H7 (cell line): ENCODE data around the gene GJB2. TPM values are rescaled to one million over a fixed set of nuclear protein-coding genes. Genes with fewer than 3 reads are reported as not detected.
A peak's percentile ranks its signal among the peaks of the same experiment; 100 is the strongest.

ENCODE experiments used
- DNase-seq: peaks from one replicate; pipeline ENCODE4 v3.0.0; 2012
- H3K27me3 ChIP-seq: 2 replicates; pipeline ENCODE4 v1.6.0; 2011; ENCODE audit warnings: mild to moderate bottlenecking, low read length; ENCODE audit not compliant: control insufficient read depth, insufficient read depth
- H3K36me3 ChIP-seq: replicated peaks from 2 replicates; pipeline ENCODE4 v1.5.1; 2011; ENCODE audit warnings: low read length; ENCODE audit not compliant: control insufficient read depth, insufficient read depth
- H3K4me3 ChIP-seq: 2 replicates; pipeline ENCODE4 v1.5.1; 2011; ENCODE audit warnings: low read depth, mild to moderate bottlenecking, control low read depth, low read length, moderate library complexity; ENCODE audit not compliant: insufficient read depth
- total RNA-seq: library from RNA; depleted of rRNA; stranded (reverse); fragments of >200 nt; shearing (Covaris generic); gene quantifications from 2 replicates; pipeline ENCODE4 v1.2.3, GENCODE V29; 2014

Gene GJB2
- total RNA-seq, 1 experiment from 2014 or later, result 0.07 TPM

DNA sequence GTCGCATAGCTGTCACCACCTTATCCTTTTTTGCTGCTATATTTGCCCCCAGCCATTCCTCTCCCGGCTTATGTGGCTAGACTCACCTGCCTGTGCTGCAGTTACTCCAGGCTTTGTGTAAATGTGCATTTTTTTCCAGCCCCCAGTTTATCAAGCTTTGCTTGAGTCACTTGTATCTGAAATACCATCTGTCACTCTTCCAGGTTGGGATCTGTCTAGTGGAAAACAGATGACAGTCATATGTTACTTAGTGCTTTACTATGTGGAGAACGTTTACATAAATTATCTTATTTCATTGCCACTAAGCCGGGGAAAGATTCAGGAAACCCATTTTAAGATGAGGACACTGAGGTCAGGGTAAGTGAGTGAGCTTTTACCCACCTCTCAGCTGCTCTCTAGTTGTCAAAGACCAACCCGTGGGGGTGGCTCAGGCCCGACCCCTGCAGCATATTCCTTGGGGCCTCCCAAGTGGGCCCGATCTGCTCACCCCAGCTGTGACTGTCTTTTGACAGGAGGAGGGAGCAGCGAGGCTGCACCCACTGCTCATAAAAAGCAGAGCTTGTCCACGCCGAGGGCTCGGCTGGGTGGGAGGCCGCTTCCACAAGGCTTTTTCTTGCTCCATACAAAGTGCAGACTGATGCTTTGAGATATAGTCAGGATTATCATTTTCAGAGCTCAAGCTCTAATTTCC lies 7.2 kb downstream of the GJB2 start:
- peaks cover 17% of the 10 kb centered on the region for H3K27me3 ChIP-seq
- no peaks in the 10 kb centered on the region for H3K36me3 ChIP-seq
- no peak for DNase-seq
- no peak overlapping the region for H3K4me3 ChIP-seq

DNA sequence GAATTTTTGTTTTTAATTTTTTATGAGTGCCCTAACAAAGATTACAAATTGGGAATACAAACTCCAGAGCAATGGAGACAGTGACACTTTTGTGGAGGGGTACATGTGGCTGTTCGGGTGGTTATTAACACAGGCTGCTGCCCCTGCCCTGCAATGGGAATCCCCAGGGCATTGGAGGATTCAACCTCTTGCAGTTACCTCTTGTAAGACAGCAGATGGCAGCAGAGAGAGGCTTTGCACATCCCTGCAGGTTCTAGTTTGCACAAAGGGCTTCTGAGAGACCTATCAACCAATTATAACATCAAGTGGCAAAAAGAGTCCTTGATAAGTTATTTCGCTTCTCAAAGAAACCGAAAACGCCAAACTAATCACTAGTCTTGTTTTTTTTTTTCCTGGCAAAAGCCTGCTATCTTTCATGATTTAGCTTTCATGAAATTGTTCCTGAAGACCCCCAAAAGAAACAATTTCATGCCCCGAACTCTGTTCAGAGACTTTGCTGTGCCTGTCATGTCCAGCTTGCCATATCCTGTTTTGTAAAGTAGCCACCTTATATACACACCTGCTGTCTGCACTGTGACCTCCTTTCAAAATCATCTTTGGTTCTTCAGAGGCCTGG lies 10.4 kb downstream of the GJB2 start:
- peak; percentile 89 for DNase-seq
- Histone ChIP-seq H3K4me3 (no peak overlapping the region), H3K36me3 (no peaks in the 10 kb centered on the region), H3K27me3 (no peaks in the 10 kb centered on the region; the same call in 1 of the 2 replicates)

DNA sequence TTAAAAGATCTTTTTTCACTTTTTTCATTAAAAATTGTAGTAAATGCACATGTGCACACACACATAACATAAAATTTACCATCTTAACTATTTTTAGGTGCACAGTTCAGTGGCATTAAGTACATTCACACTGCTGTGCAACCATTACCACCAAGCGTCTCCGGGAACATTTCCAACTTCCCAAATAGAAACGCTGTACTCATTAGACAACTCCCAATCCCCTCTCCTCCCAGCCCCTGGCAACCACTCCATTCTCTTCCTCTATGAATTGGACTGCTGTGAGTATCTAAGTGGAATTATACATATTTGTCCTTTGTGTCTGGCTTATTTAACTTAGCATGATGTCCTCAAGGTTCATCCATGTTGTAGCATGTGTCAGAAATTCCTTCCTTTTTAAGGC lies 11.6 kb downstream of the GJB2 start:
- H3K36me3 ChIP-seq, result no peaks in the 10 kb centered on the region
- H3K4me3 ChIP-seq, result no peak overlapping the region
- no peaks in the 10 kb centered on the region; the same call in 1 of the 2 replicates for H3K27me3 ChIP-seq
- no peak for DNase-seq

DNA sequence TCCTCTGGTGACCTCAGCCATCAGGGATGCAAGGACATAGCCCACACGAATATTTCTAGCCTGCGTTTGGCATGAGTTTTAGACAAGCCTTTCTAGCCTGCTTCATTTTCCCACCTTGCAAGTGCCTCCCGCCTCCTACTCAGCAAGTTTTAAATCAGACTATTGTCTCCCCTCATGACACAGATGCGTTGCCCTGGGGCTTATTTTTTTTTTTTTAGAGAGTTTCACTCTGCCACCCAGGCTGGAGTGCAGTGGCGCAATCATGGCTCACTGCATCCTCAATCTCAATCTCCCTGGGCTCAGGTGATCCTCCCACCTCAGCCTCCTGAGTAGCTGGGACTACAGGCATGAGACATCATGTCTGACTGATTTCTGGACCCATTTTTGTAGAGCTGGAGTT lies 14.6 kb downstream of the GJB2 start:
- H3K4me3 ChIP-seq, result no peak overlapping the region
- H3K36me3 ChIP-seq, result no peaks in the 10 kb centered on the region
- no peak for DNase-seq
- peaks cover 2% of the 10 kb centered on the region for H3K27me3 ChIP-seq

- DNase-seq, result peak; percentile 52
- no peaks in the 10 kb centered on the region for H3K36me3 ChIP-seq
- no peak overlapping the region for H3K4me3 ChIP-seq
- peaks cover 2% of the 10 kb centered on the region for H3K27me3 ChIP-seq
These were observed 15.5 kb downstream of the GJB2 start for GRCh38 chr13:20177049-20177831.

- H3K27me3 ChIP-seq, result peaks cover 2% of the 10 kb centered on the region
- no peak overlapping the region for H3K4me3 ChIP-seq
- H3K36me3 ChIP-seq, result no peaks in the 10 kb centered on the region
- no peak for DNase-seq
These were observed 16.7 kb downstream of the GJB2 start for GRCh38 chr13:20175907-20176652.

GRCh38 chr13:20175406-20175794 lies 17.3 kb downstream of the GJB2 start:
- Histone ChIP-seq H3K36me3 (no peaks in the 10 kb centered on the region), H3K4me3 (no peak overlapping the region), H3K27me3 (peaks cover 2% of the 10 kb centered on the region)
- no peak for DNase-seq

- peaks cover 2% of the 10 kb centered on the region for H3K27me3 ChIP-seq
- H3K36me3 ChIP-seq, result no peaks in the 10 kb centered on the region
- no peak overlapping the region for H3K4me3 ChIP-seq
- DNase-seq, result peak; percentile 50
These were observed 17.9 kb downstream of the GJB2 start for GRCh38 chr13:20174656-20175405.

DNA sequence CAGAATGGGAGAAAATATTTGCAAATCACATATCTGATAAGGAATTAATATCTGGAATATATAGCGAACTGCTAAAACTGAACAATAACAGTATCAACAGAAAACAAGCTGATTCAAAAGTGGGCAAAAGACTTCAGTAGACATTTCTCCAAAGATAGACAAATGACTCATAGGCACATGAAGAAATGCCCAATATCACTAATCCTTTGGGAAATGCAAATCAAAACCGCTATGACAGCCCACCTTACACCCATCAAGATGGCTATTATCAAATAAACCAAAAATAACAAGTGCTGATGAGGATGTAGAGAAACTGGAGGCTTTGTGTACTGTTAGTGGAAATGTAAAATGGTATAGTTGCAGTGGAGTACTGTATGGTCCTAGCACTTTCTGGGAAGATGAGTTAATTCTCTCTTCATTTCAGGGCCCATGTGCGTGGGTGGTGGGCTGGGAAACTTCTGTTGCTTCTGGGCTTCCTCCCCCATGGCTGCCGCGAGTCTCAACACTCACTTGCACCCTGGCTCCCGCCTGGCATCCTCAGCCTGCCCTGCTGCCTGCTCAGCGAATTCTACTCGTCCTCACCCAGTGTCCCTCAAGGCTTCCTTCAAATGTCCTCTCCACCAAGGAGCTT lies 19.5 kb downstream of the GJB2 start:
- no peak overlapping the region for H3K4me3 ChIP-seq
- peaks cover 2% of the 10 kb centered on the region for H3K27me3 ChIP-seq
- DNase-seq, result no peak
- no peaks in the 10 kb centered on the region for H3K36me3 ChIP-seq

GRCh38 chr13:20171364-20171763 lies 21.4 kb downstream of the GJB2 start:
- peaks cover 2% of the 10 kb centered on the region for H3K27me3 ChIP-seq
- DNase-seq, result no peak
- H3K36me3 ChIP-seq, result no peaks in the 10 kb centered on the region
- no peak overlapping the region for H3K4me3 ChIP-seq

GRCh38 chr13:20170921-20171320 lies 21.8 kb downstream of the GJB2 start:
- DNase-seq, result no peak
- H3K27me3 ChIP-seq, result peaks cover 2% of the 10 kb centered on the region
- no peak overlapping the region for H3K4me3 ChIP-seq
- no peaks in the 10 kb centered on the region for H3K36me3 ChIP-seq

GRCh38 chr13:20168396-20168795 lies 24.3 kb downstream of the GJB2 start:
- Histone ChIP-seq H3K36me3 (no peaks in the 10 kb centered on the region), H3K4me3 (no peak overlapping the region), H3K27me3 (peaks cover under 1% of the 10 kb centered on the region; the same call in 1 of the 2 replicates)
- DNase-seq, result no peak

DNA sequence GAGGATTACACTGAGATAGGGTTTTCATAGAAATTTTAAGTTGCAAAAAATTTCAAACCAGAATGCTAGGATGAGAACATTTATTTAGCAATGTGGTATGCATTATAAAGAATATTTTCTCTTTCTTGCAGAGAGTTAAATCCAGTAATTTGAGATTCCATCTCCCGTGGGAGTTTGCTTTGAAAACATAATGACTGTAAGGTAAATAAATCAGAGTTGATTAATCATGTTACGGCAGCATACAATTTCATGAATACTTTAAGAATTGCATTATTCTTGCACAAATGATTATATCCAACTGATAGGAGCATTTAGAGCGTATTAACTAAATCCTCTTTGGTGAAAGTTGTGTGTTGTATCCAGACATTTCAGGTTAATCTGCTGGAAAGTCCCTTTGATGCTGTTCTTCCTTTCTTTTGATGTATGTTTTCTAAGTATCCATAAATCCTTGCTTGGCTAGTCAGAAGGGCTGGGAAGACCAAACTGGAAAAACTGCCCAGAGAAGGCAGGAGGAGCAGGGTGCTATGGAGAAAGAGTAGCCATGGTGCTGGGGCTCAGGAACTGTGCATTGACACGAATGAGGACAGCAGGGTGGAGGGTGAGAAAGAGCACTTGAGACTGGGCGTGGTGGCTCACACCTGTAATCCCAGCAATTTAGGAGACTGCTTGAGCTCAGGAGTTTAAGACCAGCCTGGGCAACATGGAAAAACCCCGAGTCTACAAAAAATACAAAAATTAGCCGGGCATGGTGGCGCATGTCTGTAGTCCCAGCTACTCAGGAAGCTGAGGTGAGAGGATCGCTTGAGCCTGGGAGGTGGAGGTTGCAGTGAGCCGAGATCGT lies 27.1 kb downstream of the GJB2 start:
- Histone ChIP-seq H3K27me3 (peaks cover 27% of the 10 kb centered on the region), H3K36me3 (no peaks in the 10 kb centered on the region), H3K4me3 (no peak overlapping the region)
- DNase-seq, result no peak
